HCT116 (cell line): Measurements from ENCODE around the gene TNFAIP2. TPM values are rescaled to one million over a fixed set of nuclear protein-coding genes. Genes with fewer than 3 reads are reported as not detected.

Experiments
- ATAC-seq: fragments of 200-7000 bp; cut with Tn5 transposase; 2 replicates; pipeline ENCODE4 v1.9.1; 2020; ENCODE audit warnings: mild to moderate bottlenecking, moderate library complexity
- BruUV-seq: library from RNA; stranded (reverse); fragments of 400-500 nt; replicated peaks from 2 replicates; lab custom pipeline; 2021; lab: Mats Ljungman, UMichigan
- CTCF ChIA-PET: fragments of 300-600 bp; sonication (Branson Sonifier 250); formaldehyde crosslinking; loops from one replicate; lab custom pipeline; 2021; ENCODE audit warnings: antibody characterized with exemption; lab: Charles Lee
- POLR2A ChIA-PET: fragments of 300-600, 350-600 bp; sonication (Branson Sonifier 250); formaldehyde crosslinking; loops from one replicate; lab custom pipeline; 2021; ENCODE audit warnings: antibody characterized with exemption; lab: Charles Lee
- RAD21 ChIA-PET, 2 experiments: fragments of 300-600 bp; sonication (Branson Sonifier 250); formaldehyde crosslinking; loops; one replicate each; lab custom pipeline; 2023; ENCODE audit warnings: low total read pairs in 2 of 2; ENCODE audit not compliant: uncharacterized antibody in 2 of 2, unreplicated experiment in 2 of 2, low non-redundant PET in 1 of 2; lab: Charles Lee
- DNase-seq: peaks from one replicate; pipeline ENCODE4 v3.0.0-alpha.2; 2010; ENCODE audit warnings: low read depth, low spot score
- H2AFZ ChIP-seq: fragments of 200-600 bp; shearing (Covaris generic), sonication (generic); 2 replicates; pipeline ENCODE4 v1.6.1; 2017; ENCODE audit warnings: low read depth, mixed run types, mixed read lengths, antibody characterized with exemption, low read length; ENCODE audit not compliant: poor library complexity, severe bottlenecking
- H3K27ac ChIP-seq: 2 replicates; pipeline ENCODE4 v1.5.1; 2012; ENCODE audit warnings: low read depth, low read length
- H3K27me3 ChIP-seq: fragments of 200-600 bp; sonication (generic); 2 replicates; pipeline ENCODE4 v1.6.1; 2016; ENCODE audit warnings: mixed run types, low read length, mixed read lengths; ENCODE audit not compliant: insufficient read depth
- H3K36me3 ChIP-seq, 2 experiments: fragments of 200-500 bp in 1 of 2; fragments of 200-600 bp in 1 of 2; sonication (Bioruptor generic) in 1 of 2; sonication (generic) in 1 of 2; 2 replicates each; pipeline versions ENCODE4 v1.5.1 to v1.6.1; 2014 to 2016; ENCODE audit warnings: low read length in 2 of 2, inconsistent platforms in 1 of 2, mixed read lengths in 1 of 2, mixed run types in 1 of 2; ENCODE audit not compliant: insufficient read depth in 2 of 2, control insufficient read depth in 1 of 2
- H3K4me1 ChIP-seq, 2 experiments: fragments of 200-600 bp in 1 of 2; sonication (generic) in 1 of 2; 2 replicates each; pipeline versions ENCODE4 v1.5.1 to v1.6.1; 2012 to 2017; ENCODE audit warnings: low read length in 2 of 2, inconsistent platforms in 1 of 2, mild to moderate bottlenecking in 1 of 2, mixed read lengths in 1 of 2, mixed run types in 1 of 2, moderate library complexity in 1 of 2; ENCODE audit not compliant: insufficient read depth in 2 of 2, control insufficient read depth in 1 of 2
- H3K4me2 ChIP-seq: fragments of 200-600 bp; sonication (generic); 2 replicates; pipeline ENCODE4 v1.6.1; 2017; ENCODE audit warnings: mixed run types, low read length, mixed read lengths
- H3K4me3 ChIP-seq, 2 experiments: fragments of 200-600 bp in 1 of 2; sonication (generic) in 1 of 2; replicated peaks in 1 of 2; 2 replicates each; pipeline ENCODE4 v1.5.1; 2011 to 2016; ENCODE audit warnings: low read length in 2 of 2, control low read depth in 1 of 2, low read depth in 1 of 2, mild to moderate bottlenecking in 1 of 2, mixed read lengths in 1 of 2, mixed run types in 1 of 2
- H3K79me2 ChIP-seq: fragments of 200-600 bp; sonication (generic); 2 replicates; pipeline ENCODE4 v1.6.1; 2017; ENCODE audit warnings: mild to moderate bottlenecking, mixed run types, low read length, moderate library complexity, mixed read lengths; ENCODE audit not compliant: insufficient read depth
- H3K9ac ChIP-seq: fragments of 200-600 bp; sonication (generic); 2 replicates; pipeline ENCODE4 v1.6.1; 2016; ENCODE audit warnings: low read length, mixed read lengths
- H3K9me2 ChIP-seq: fragments of 200-600 bp; sonication (generic), shearing (Covaris generic); 2 replicates; pipeline ENCODE4 v1.6.1; 2017; ENCODE audit warnings: mixed run types, mild to moderate bottlenecking, moderate library complexity; ENCODE audit not compliant: insufficient read depth
- H3K9me3 ChIP-seq, 2 experiments: fragments of 200-500 bp in 1 of 2; fragments of 200-600 bp in 1 of 2; sonication (Bioruptor generic) in 1 of 2; sonication (generic) in 1 of 2; 2 replicates each; pipeline ENCODE4 v1.6.1; 2014 to 2017; ENCODE audit warnings: low read length in 2 of 2, mixed read lengths in 2 of 2, inconsistent platforms in 1 of 2, low read depth in 1 of 2, mild to moderate bottlenecking in 1 of 2, mixed run types in 1 of 2, moderate library complexity in 1 of 2; ENCODE audit not compliant: control insufficient read depth in 1 of 2, insufficient read depth in 1 of 2
- H4K20me1 ChIP-seq: fragments of 200-600 bp; sonication (generic), shearing (Covaris generic); 2 replicates; pipeline ENCODE4 v1.6.1; 2017; ENCODE audit warnings: mixed run types, mild to moderate bottlenecking, moderate library complexity; ENCODE audit not compliant: insufficient read depth
- ATF3 ChIP-seq: IDR thresholded peaks from 2 replicates; pipeline ENCODE4 v1.6.1; 2012
- CEBPB ChIP-seq: IDR thresholded peaks from 2 replicates; pipeline ENCODE4 v1.6.1; 2012; ENCODE audit warnings: low read depth
- EGR1 ChIP-seq: IDR thresholded peaks from 2 replicates; pipeline ENCODE4 v1.6.1; 2012; ENCODE audit warnings: low read depth
- ELF1 ChIP-seq: IDR thresholded peaks from 2 replicates; pipeline ENCODE4 v1.6.1; 2012; ENCODE audit warnings: low read depth, borderline replicate concordance
- EZH2phosphoT487 ChIP-seq: fragments of 200-600 bp; IDR thresholded peaks from 2 replicates; pipeline ENCODE4 v1.6.1; 2018; ENCODE audit warnings: antibody characterized with exemption, borderline replicate concordance
- FOSL1 ChIP-seq: IDR thresholded peaks from 2 replicates; pipeline ENCODE4 v1.6.1; 2012; ENCODE audit warnings: low read depth
- JUND ChIP-seq: IDR thresholded peaks from 2 replicates; pipeline ENCODE4 v1.6.1; 2012
- MAX ChIP-seq: IDR thresholded peaks from 2 replicates; pipeline ENCODE4 v1.6.1; 2012
- POLR2A ChIP-seq: IDR thresholded peaks from 2 replicates; pipeline ENCODE4 v1.7.0; 2011; ENCODE audit warnings: borderline replicate concordance; ENCODE audit not compliant: insufficient read depth, insufficient read length; ENCODE audit errors: extremely low read depth
- REST ChIP-seq: IDR thresholded peaks from 2 replicates; pipeline ENCODE4 v1.6.1; 2012; ENCODE audit warnings: low read depth
- SP1 ChIP-seq: IDR thresholded peaks from 2 replicates; pipeline ENCODE4 v1.6.1; 2012; ENCODE audit warnings: low read depth
- SRF ChIP-seq: IDR thresholded peaks from 2 replicates; pipeline ENCODE4 v1.6.1; 2012; ENCODE audit warnings: low read depth
- TCF7L2 ChIP-seq: IDR thresholded peaks from 2 replicates; pipeline ENCODE4 v1.7.0; 2011; ENCODE audit warnings: borderline replicate concordance, inconsistent platforms; ENCODE audit not compliant: insufficient read depth, insufficient read length; ENCODE audit errors: extremely low read depth
- ZBTB33 ChIP-seq: IDR thresholded peaks from 2 replicates; pipeline ENCODE4 v1.6.1; 2011; ENCODE audit warnings: mild to moderate bottlenecking, low read length, moderate library complexity; ENCODE audit not compliant: insufficient replicate concordance; ENCODE audit errors: extremely low read depth
- ZFX ChIP-seq: fragments of 450-650 bp; IDR thresholded peaks from 2 replicates; pipeline ENCODE4 v1.6.1; 2017
- intact Hi-C: fragments of 100-400 bp; cut with micrococcal nuclease; formaldehyde crosslinking; loops from 2 replicates; pipeline ENCODE4 v1.10.0; 2022
- total RNA-seq: library from RNA; stranded (reverse); gene quantifications from one replicate; pipeline ENCODE4 v1.2.1, GENCODE V29; 2021; ENCODE audit not compliant: unreplicated experiment

Gene TNFAIP2
- total RNA-seq, 1 experiment from 2014 or later, result 74.8 TPM

- no peaks in the 10 kb centered on the region for H4K20me1 ChIP-seq
- no peak overlapping the region for H3K4me3 ChIP-seq
- TF ChIP-seq ZFX (no peak), EZH2phosphoT487 (no peak), ELF1 (no peak), EGR1 (no peak), FOSL1 (no peak), CEBPB (no peak), TCF7L2 (no peak), MAX (no peak), REST (no peak), ZBTB33 (no peak), POLR2A (no peak), SRF (no peak), SP1 (no peak), JUND (no peak), ATF3 (no peak)
- TF ChIP-seq, all 23 proteins: peak for 0
- intact Hi-C loops, result no loop called here
- Histone ChIP-seq H3K4me1 (peaks cover 5 to 23% of the 10 kb centered on the region in 2 experiments), H3K36me3 (no peaks in the 10 kb centered on the region), H3K27me3 (no peaks in the 10 kb centered on the region), H3K9me3 (no peaks in the 10 kb centered on the region), H3K9ac (no peak overlapping the region), H2AFZ (no peak overlapping the region), H3K27ac (no peak overlapping the region), H3K9me2 (no peaks in the 10 kb centered on the region), H3K4me2 (no peak overlapping the region), H3K79me2 (no peaks in the 10 kb centered on the region)
- BruUV-seq, result no TSS peak
- ChIA-PET RAD21 (interaction anchor here (1.1 to 2.4 kb wide), 2 partner anchors 37 to 38 kb away, joined by 3 to 18 read pairs; no protein-coding TSS in a partner anchor), CTCF (interaction anchor here (2.7 kb wide), 1 partner anchor 37 kb away, joined by 17 read pairs; no protein-coding TSS in a partner anchor), POLR2A (no interaction called here)
- no peak for DNase-seq
- no peak for ATAC-seq
Observed at GRCh38 chr14:103142721-103143302, 19.6 kb downstream of the TNFAIP2 start.
